Osteoblast (primary cell): ENCODE measurements around the gene NAIF1. TPM values are rescaled to one million over a fixed set of nuclear protein-coding genes. Genes with fewer than 3 reads are reported as not detected.
"Not testable (repeated sequence)": the region's sequence is repeated elsewhere in the genome, so short reads cannot be mapped to it uniquely, and the experiment has no call there.

Experiments used
- DNase-seq: peaks from one replicate; pipeline ENCODE4 v3.0.0; 2011; ENCODE audit warnings: low spot score, mixed read lengths; ENCODE audit not compliant: insufficient read length; ENCODE audit errors: missing footprints
- H2AFZ ChIP-seq: 2 replicates; pipeline ENCODE4 v1.6.0; 2011; ENCODE audit warnings: mild to moderate bottlenecking, low read length
- H3K27ac ChIP-seq: 2 replicates; pipeline ENCODE4 v1.5.1; 2011; ENCODE audit warnings: mild to moderate bottlenecking, low read depth, low read length, moderate library complexity
- H3K27me3 ChIP-seq: 2 replicates; pipeline ENCODE4 v1.6.0; 2012; ENCODE audit warnings: mild to moderate bottlenecking, control low read depth, inconsistent platforms, low read length, moderate library complexity; ENCODE audit not compliant: insufficient read depth
- H3K36me3 ChIP-seq: 2 replicates; pipeline ENCODE4 v1.5.1; 2011; ENCODE audit warnings: mild to moderate bottlenecking, low read length, control low read depth, moderate library complexity; ENCODE audit not compliant: insufficient read depth
- H3K4me1 ChIP-seq: 2 replicates; pipeline ENCODE4 v1.5.1; 2011; ENCODE audit warnings: mild to moderate bottlenecking, low read length, control low read depth, moderate library complexity; ENCODE audit not compliant: insufficient read depth
- H3K4me2 ChIP-seq: 2 replicates; pipeline ENCODE4 v1.6.0; 2011; ENCODE audit warnings: mild to moderate bottlenecking, low read length; ENCODE audit not compliant: insufficient read depth
- H3K4me3 ChIP-seq: fragments of 200-600 bp; sonication (generic); 3 replicates; pipeline ENCODE4 v1.5.1; 2012; ENCODE audit warnings: mild to moderate bottlenecking, low read length, inconsistent platforms; ENCODE audit not compliant: insufficient read depth
- H3K79me2 ChIP-seq: 2 replicates; pipeline ENCODE4 v1.6.0; 2012; ENCODE audit warnings: mild to moderate bottlenecking, low read length, control low read depth, inconsistent platforms; ENCODE audit not compliant: insufficient read depth
- H3K9me3 ChIP-seq: 2 replicates; pipeline ENCODE4 v1.5.1; 2011; ENCODE audit warnings: low read depth, low read length, control low read depth
- H4K20me1 ChIP-seq: 2 replicates; pipeline ENCODE4 v1.6.0; 2012; ENCODE audit warnings: mild to moderate bottlenecking, low read length, control low read depth; ENCODE audit not compliant: insufficient read depth
- total RNA-seq: library from RNA; depleted of rRNA; stranded (reverse); fragments of >200 nt; gene quantifications from 2 replicates; pipeline ENCODE4 v1.2.3, GENCODE V29; 2012
- TF ChIP-seq, protein P1 (sequence below): IDR thresholded peaks from 2 replicates; pipeline ENCODE4 v1.5.1; 2011; ENCODE audit warnings: mild to moderate bottlenecking, low read depth, low read length, moderate library complexity; ENCODE audit errors: extremely low read depth

NAIF1 gene
- total RNA-seq, 1 donor, result 10.1 TPM

DNA sequence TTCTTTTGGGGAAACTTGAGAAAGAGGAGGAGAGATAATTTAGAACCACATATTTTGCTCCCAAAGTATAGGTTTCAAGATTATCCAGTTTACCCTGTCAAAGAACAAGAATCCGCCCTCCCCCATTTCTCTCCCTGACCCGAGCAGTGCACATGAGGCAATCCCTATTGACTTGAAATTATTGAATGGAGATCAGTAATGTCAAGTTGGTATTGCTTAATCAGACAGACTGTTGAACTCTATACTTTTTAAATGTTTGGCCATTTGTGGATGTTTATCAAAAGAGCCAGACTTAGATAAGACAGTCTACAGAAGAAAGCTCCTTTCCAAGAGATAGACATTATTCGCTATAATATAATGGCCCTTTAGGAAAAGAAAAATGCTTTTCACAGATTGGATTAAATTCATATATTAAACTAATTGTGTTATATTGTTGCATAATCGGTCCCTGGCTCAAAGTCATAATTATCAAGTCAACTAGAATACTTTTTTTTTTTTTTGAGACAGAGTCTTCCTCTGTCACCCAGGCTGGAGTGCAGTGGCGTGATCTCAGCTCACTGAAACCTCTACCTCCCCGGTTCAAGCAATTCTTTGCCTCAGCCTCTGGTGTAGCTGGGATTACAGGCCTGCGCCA lies 6.2 kb upstream of the NAIF1 start:
- Histone ChIP-seq H3K4me3 (peak overlapping the region; percentile 29), H3K36me3 (no peaks in the 10 kb centered on the region), H3K79me2 (peaks cover 84% of the 10 kb centered on the region), H2AFZ (no peak overlapping the region), H3K4me1 (peaks cover 35% of the 10 kb centered on the region), H3K9me3 (no peaks in the 10 kb centered on the region), H3K27me3 (no peaks in the 10 kb centered on the region), H3K4me2 (peak overlapping the region; percentile 63), H3K27ac (peak overlapping the region; percentile 87), H4K20me1 (peaks cover 4% of the 10 kb centered on the region)
- TF ChIP-seq, protein P1, sequence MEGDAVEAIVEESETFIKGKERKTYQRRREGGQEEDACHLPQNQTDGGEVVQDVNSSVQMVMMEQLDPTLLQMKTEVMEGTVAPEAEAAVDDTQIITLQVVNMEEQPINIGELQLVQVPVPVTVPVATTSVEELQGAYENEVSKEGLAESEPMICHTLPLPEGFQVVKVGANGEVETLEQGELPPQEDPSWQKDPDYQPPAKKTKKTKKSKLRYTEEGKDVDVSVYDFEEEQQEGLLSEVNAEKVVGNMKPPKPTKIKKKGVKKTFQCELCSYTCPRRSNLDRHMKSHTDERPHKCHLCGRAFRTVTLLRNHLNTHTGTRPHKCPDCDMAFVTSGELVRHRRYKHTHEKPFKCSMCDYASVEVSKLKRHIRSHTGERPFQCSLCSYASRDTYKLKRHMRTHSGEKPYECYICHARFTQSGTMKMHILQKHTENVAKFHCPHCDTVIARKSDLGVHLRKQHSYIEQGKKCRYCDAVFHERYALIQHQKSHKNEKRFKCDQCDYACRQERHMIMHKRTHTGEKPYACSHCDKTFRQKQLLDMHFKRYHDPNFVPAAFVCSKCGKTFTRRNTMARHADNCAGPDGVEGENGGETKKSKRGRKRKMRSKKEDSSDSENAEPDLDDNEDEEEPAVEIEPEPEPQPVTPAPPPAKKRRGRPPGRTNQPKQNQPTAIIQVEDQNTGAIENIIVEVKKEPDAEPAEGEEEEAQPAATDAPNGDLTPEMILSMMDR, result no peak
- DNase-seq, result no peak

DNA sequence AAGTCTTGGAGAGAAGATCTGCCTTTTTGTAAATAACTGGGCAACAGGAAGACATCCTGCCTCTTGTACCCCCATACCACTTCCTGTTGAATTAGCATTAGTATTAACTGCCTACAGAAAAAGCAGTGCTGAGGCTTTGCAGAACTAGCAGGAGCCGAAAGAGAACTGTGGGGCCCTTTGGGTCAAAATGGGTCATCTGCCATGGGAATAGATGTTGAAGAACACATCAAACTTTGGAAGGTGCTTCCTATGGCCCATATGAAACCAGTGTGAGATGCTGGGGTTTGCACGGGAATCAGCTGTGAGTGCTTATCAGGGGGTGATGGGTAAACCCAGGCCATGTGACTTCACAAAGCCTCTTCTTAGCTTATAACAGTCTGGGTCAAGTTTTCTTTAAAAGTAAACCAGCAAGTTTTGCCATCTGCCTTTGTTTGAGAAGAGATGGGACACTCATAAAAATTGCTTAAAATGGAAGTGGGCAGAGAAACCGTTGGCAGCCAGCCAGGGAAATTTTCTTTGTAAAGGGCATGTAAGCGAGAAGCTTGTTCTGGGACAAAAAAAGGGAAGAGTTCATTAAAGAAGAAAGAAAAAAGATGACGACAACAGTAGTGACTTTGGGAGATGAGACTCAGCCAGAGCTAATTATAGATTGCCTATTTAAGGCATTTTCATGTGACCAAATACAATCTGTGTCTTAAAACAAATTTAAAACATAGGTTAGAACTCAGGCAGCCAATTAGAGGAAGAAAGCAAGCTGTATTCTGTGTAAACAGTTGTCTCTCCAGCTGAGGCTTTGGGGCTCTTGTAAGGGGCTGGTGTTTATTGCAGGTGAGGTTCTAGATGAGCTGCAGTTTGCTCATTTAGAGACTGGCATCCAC lies 5.3 kb upstream of the NAIF1 start:
- Histone ChIP-seq H3K9me3 (no peaks in the 10 kb centered on the region), H2AFZ (peak overlapping the region; percentile 52), H3K36me3 (no peaks in the 10 kb centered on the region), H3K4me3 (peak overlapping the region; percentile 29), H3K27me3 (no peaks in the 10 kb centered on the region), H3K4me1 (peaks cover 28% of the 10 kb centered on the region), H3K27ac (peak overlapping the region; percentile 87), H3K79me2 (peaks cover 77% of the 10 kb centered on the region), H3K4me2 (peak overlapping the region; percentile 63), H4K20me1 (no peaks in the 10 kb centered on the region)
- TF ChIP-seq, protein P1, result no peak
- DNase-seq, result peak; percentile 84

DNA sequence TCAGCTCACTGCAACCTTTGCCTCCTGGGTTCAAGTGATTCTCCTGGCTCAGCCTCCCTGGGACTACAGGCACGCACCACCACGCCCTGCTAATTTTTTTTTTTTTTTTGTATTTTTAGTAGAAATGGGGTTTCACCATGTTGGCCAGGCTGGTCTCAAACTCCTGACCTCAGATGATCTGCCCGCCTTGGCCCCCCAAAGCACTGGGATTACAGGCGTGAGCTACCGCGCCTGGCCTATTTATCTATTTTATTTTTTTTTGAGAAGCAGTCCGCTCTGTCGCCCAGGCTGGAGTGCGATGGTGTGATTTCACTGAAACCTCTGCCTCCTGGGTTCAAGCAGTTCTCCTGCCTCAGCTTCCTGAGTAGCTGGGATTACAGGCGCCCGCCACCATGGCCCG lies 4.4 kb upstream of the NAIF1 start:
- H4K20me1 ChIP-seq, DNase-seq, H2AFZ ChIP-seq, H3K4me2 ChIP-seq, H3K27me3 ChIP-seq, H3K36me3 ChIP-seq, H3K4me3 ChIP-seq, H3K9me3 ChIP-seq: not testable (repeated sequence)
- Histone ChIP-seq H3K79me2 (peaks cover 75% of the 10 kb centered on the region), H3K4me1 (peaks cover 33% of the 10 kb centered on the region), H3K27ac (peak overlapping the region; percentile 87)

DNA sequence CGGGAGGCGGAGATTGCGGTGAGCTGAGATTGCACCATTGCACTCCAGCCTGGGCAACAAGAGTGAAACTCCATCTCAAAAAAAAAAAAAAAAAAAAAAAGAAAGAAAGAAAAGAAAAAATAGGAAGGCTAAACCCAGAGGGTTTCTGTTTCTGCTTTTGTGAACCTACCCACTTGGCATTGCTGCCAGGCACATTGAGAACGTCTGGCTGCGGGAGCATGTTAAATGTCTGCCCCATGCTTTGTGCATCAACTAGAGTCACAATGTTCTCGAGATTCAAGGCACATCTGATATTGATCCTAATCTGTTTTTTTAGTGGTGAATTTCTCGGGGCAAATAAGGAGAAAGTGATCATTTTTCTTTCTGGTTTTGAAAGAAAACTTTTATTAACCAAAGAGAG lies 3.8 kb upstream of the NAIF1 start:
- Histone ChIP-seq H2AFZ (no peak overlapping the region), H4K20me1 (no peaks in the 10 kb centered on the region), H3K4me2 (peak overlapping the region; percentile 10), H3K9me3 (no peaks in the 10 kb centered on the region), H3K27ac (peak overlapping the region; percentile 24), H3K79me2 (peaks cover 78% of the 10 kb centered on the region), H3K4me1 (peaks cover 39% of the 10 kb centered on the region), H3K27me3 (no peaks in the 10 kb centered on the region), H3K4me3 (no peak overlapping the region), H3K36me3 (no peaks in the 10 kb centered on the region)
- TF ChIP-seq, protein P1, result no peak
- no peak for DNase-seq
